MCF 10A (cell line): ENCODE measurements around the gene WAC. TPM values are rescaled to one million over a fixed set of nuclear protein-coding genes. Genes with fewer than 3 reads are reported as not detected.
A peak's percentile ranks its signal among the peaks of the same experiment; 100 is the strongest.

Source experiments
- BruUV-seq: library from RNA; stranded (reverse); fragments of 400-500 nt; replicated peaks from 2 replicates; lab custom pipeline; 2021; lab: Mats Ljungman, UMichigan
- CTCF ChIA-PET: fragments of 300-600 bp; sonication (Branson Sonifier 250); formaldehyde crosslinking; extraction: SDS; loops from one replicate; lab custom pipeline; 2021; ENCODE audit warnings: antibody characterized with exemption, inconsistent platforms; lab: Yijun Ruan, JAX
- POLR2A ChIA-PET: fragments of 300-600, 350-650 bp; sonication (Branson Sonifier 250); formaldehyde crosslinking; extraction: SDS; loops from one replicate; lab custom pipeline; 2020; ENCODE audit warnings: antibody characterized with exemption, inconsistent platforms; lab: Yijun Ruan, JAX
- DNase-seq: peaks from one replicate; pipeline ENCODE4 v3.0.0-alpha.2; 2018; ENCODE audit not compliant: unreplicated experiment
- H3K27ac Mint-ChIP-seq: one replicate; pipeline ENCODE4 v1.8.0; 2022; ENCODE audit warnings: mild to moderate bottlenecking, low read depth, mixed read lengths; ENCODE audit not compliant: unreplicated experiment
- H3K27me3 Mint-ChIP-seq: one replicate; pipeline ENCODE4 v1.8.0; 2022; ENCODE audit warnings: mixed read lengths; ENCODE audit not compliant: insufficient read depth, unreplicated experiment
- H3K36me3 Mint-ChIP-seq: one replicate; pipeline ENCODE4 v1.8.0; 2022; ENCODE audit warnings: mild to moderate bottlenecking, moderate library complexity, mixed read lengths; ENCODE audit not compliant: insufficient read depth, unreplicated experiment
- H3K4me1 Mint-ChIP-seq: one replicate; pipeline ENCODE4 v1.8.0; 2022; ENCODE audit warnings: mixed read lengths; ENCODE audit not compliant: insufficient read depth, unreplicated experiment
- H3K4me3 Mint-ChIP-seq: one replicate; pipeline ENCODE4 v1.8.0; 2022; ENCODE audit warnings: mild to moderate bottlenecking, moderate library complexity, mixed read lengths; ENCODE audit not compliant: unreplicated experiment
- H3K9me3 Mint-ChIP-seq: one replicate; pipeline ENCODE4 v1.8.0; 2022; ENCODE audit warnings: mixed read lengths; ENCODE audit not compliant: unreplicated experiment
- CTCF ChIP-seq: fragments of 200-600 bp; IDR thresholded peaks from one replicate; pipeline ENCODE4 v1.8.0; 2022; ENCODE audit warnings: antibody characterized with exemption, mild to moderate bottlenecking; ENCODE audit not compliant: unreplicated experiment
- intact Hi-C: fragments of 100-400 bp; cut with micrococcal nuclease; formaldehyde crosslinking; loops from 2 replicates; pipeline ENCODE4 v1.14.1; 2022
- total RNA-seq: library from RNA; stranded (reverse); gene quantifications from 2 replicates; pipeline ENCODE4 v1.2.3, GENCODE V29; 2022

The WAC gene
- total RNA-seq, 1 experiment from 2014 or later: 155 TPM

- no peaks in the 10 kb centered on the region for H3K4me1 Mint-ChIP-seq
- H3K27ac Mint-ChIP-seq: no peak overlapping the region
- H3K4me3 Mint-ChIP-seq: no peak overlapping the region
- no peaks in the 10 kb centered on the region for H3K9me3 Mint-ChIP-seq
- ChIA-PET POLR2A (interaction anchor here (0.6 to 0.7 kb wide), 3 partner anchors 102 to 1099 kb away, joined by 3 to 5 read pairs (median 3); no protein-coding TSS in a partner anchor), CTCF (interaction anchor here (1.3 kb wide), 1 partner anchor 9 kb away, joined by 4 read pairs; no protein-coding TSS in a partner anchor)
- peaks cover 92% of the 10 kb centered on the region for H3K36me3 Mint-ChIP-seq
- no peak for DNase-seq
- no TSS peak for BruUV-seq
- TF ChIP-seq CTCF: no peak
- intact Hi-C loops: no loop called here
- H3K27me3 Mint-ChIP-seq: no peaks in the 10 kb centered on the region
These were observed 86.5 kb downstream of the WAC start for GRCh38 chr10:28619455-28619854.

- Mint-ChIP-seq H3K36me3 (peaks cover 84% of the 10 kb centered on the region), H3K4me1 (no peaks in the 10 kb centered on the region), H3K27me3 (no peaks in the 10 kb centered on the region), H3K9me3 (no peaks in the 10 kb centered on the region), H3K27ac (no peak overlapping the region), H3K4me3 (no peak overlapping the region)
- intact Hi-C loops: loop anchor here (10.0 kb wide), 1 partner anchor 185 kb away; no protein-coding TSS in a partner anchor
- DNase-seq: no peak
- TF ChIP-seq CTCF: no peak
- ChIA-PET CTCF (no interaction called here), POLR2A (no interaction called here)
- BruUV-seq: TSS peak; percentile 32
These were observed 87.3 kb downstream of the WAC start for GRCh38 chr10:28620251-28620650.

- no peaks in the 10 kb centered on the region for H3K27me3 Mint-ChIP-seq
- peaks cover 53% of the 10 kb centered on the region for H3K36me3 Mint-ChIP-seq
- no peak overlapping the region for H3K4me3 Mint-ChIP-seq
- no TSS peak for BruUV-seq
- no peak overlapping the region for H3K27ac Mint-ChIP-seq
- ChIA-PET POLR2A (no interaction called here), CTCF (interaction anchor here (0.6 kb wide), 1 partner anchor 536 kb away, joined by 3 read pairs; no protein-coding TSS in a partner anchor)
- H3K4me1 Mint-ChIP-seq: peaks cover 6% of the 10 kb centered on the region
- intact Hi-C loops: loop anchor here (10.0 kb wide), 1 partner anchor 189 kb away; no protein-coding TSS in a partner anchor
- TF ChIP-seq CTCF: no peak
- H3K9me3 Mint-ChIP-seq: no peaks in the 10 kb centered on the region
- DNase-seq: no peak
These were observed 90.6 kb downstream of the WAC start for GRCh38 chr10:28623483-28623882.

- BruUV-seq: no TSS peak
- Mint-ChIP-seq H3K4me3 (no peak overlapping the region), H3K27me3 (no peaks in the 10 kb centered on the region), H3K27ac (no peak overlapping the region), H3K4me1 (peaks cover 9% of the 10 kb centered on the region), H3K9me3 (no peaks in the 10 kb centered on the region), H3K36me3 (peaks cover 44% of the 10 kb centered on the region)
- POLR2A ChIA-PET: no interaction called here
- intact Hi-C loops: loop anchor here (10.0 kb wide), 1 partner anchor 190 kb away; no protein-coding TSS in a partner anchor
- DNase-seq: no peak
- no peak for TF ChIP-seq CTCF
- CTCF ChIA-PET: interaction anchor here (0.8 kb wide), 1 partner anchor 505 kb away, joined by 3 read pairs; no protein-coding TSS in a partner anchor
These were observed 91.4 kb downstream of the WAC start for GRCh38 chr10:28624351-28624750.
